Neural cell (in vitro differentiated cells): ENCODE data around the gene EHD1.

Experiments
- CTCF ChIP-seq: fragments of 450-650 bp; IDR thresholded peaks from 2 replicates; pipeline ENCODE4 v1.5.1; 2014; ENCODE audit warnings: antibody characterized with exemption, mild to moderate bottlenecking, moderate library complexity; ENCODE audit not compliant: poor library complexity, severe bottlenecking
- EZH2 ChIP-seq: fragments of 200-600, 300-800 bp; shearing (Covaris generic), sonication (generic); IDR thresholded peaks from 2 replicates; pipeline ENCODE4 v1.6.1; 2014; ENCODE audit warnings: antibody characterized with exemption, low read length, borderline replicate concordance, mild to moderate bottlenecking; ENCODE audit not compliant: insufficient read depth, poor library complexity, severe bottlenecking
- MXI1 ChIP-seq: fragments of 450-650 bp; conservative IDR thresholded peaks from 2 replicates; pipeline ENCODE4 v1.6.1; 2014; ENCODE audit warnings: antibody characterized with exemption, mild to moderate bottlenecking; ENCODE audit not compliant: poor library complexity, severe bottlenecking
- POLR2AphosphoS5 ChIP-seq: IDR thresholded peaks from 2 replicates; pipeline ENCODE4 v1.6.1; 2012
- REST ChIP-seq: IDR thresholded peaks from 2 replicates; pipeline ENCODE4 v1.6.1; 2012; ENCODE audit warnings: borderline replicate concordance

- TF ChIP-seq CTCF (no peak), MXI1 (no peak), EZH2 (no peak), REST (no peak), POLR2AphosphoS5 (no peak)
Observed at GRCh38 chr11:64915376-64915887, 37.0 kb upstream of the EHD1 start.
